CD14-positive monocyte (primary cell): ENCODE results near the gene LAMB1. TPM values are rescaled to one million over a fixed set of nuclear protein-coding genes. Genes with fewer than 3 reads are reported as not detected.

Source experiments
- DNase-seq, 3 donors: peaks; one replicate each; pipeline ENCODE4 v3.0.0-alpha.2; 2011 to 2022
- H2AFZ ChIP-seq: 2 replicates; pipeline ENCODE4 v1.6.0; 2012; ENCODE audit warnings: mild to moderate bottlenecking, low read depth, low read length, inconsistent platforms; ENCODE audit not compliant: insufficient read depth, poor library complexity, severe bottlenecking
- H3K27ac ChIP-seq, 2 donors: 1 replicate in 1 of 2; 2 replicates in 1 of 2; pipeline ENCODE4 v1.5.1; 2012 to 2013; ENCODE audit warnings: low read length in 2 of 2, control low read depth in 1 of 2, inconsistent platforms in 1 of 2, low read depth in 1 of 2, mild to moderate bottlenecking in 1 of 2
- H3K27me3 ChIP-seq, 2 donors: one replicate each; pipeline versions ENCODE4 v1.6.0 to v1.6.1; 2011 to 2013; ENCODE audit warnings: low read length in 2 of 2; ENCODE audit not compliant: control insufficient read depth in 2 of 2, insufficient read depth in 2 of 2
- H3K36me3 ChIP-seq, 2 donors: replicated peaks in 1 of 2; 1 replicate in 1 of 2; 2 replicates in 1 of 2; pipeline versions ENCODE4 v1.5.1 to v1.6.1; 2012 to 2013; ENCODE audit warnings: low read length in 2 of 2, control low read depth in 1 of 2, inconsistent platforms in 1 of 2, mild to moderate bottlenecking in 1 of 2; ENCODE audit not compliant: insufficient read depth in 2 of 2, control insufficient read depth in 1 of 2
- H3K4me1 ChIP-seq, 2 donors: 1 replicate in 1 of 2; 2 replicates in 1 of 2; pipeline versions ENCODE4 v1.5.1 to v1.6.1; 2012 to 2013; ENCODE audit warnings: low read length in 2 of 2, control low read depth in 1 of 2, inconsistent platforms in 1 of 2, mild to moderate bottlenecking in 1 of 2, moderate library complexity in 1 of 2; ENCODE audit not compliant: insufficient read depth in 2 of 2, control insufficient read depth in 1 of 2
- H3K4me2 ChIP-seq: replicated peaks from 2 replicates; pipeline ENCODE3; 2012; ENCODE audit warnings: low read length, moderate library complexity, mild to moderate bottlenecking; ENCODE audit not compliant: poor library complexity, severe bottlenecking; ENCODE audit errors: extremely low read depth
- H3K4me3 ChIP-seq, 3 experiments: fragments of 200-600 bp in 1 of 3; sonication (generic) in 1 of 3; replicated peaks in 1 of 3; 1 replicate in 2 of 3; 2 replicates in 1 of 3; pipeline ENCODE4 v1.5.1; 2011 to 2013; ENCODE audit warnings: low read length in 3 of 3, mild to moderate bottlenecking in 3 of 3, control low read depth in 2 of 3, low read depth in 2 of 3, inconsistent platforms in 1 of 3, moderate library complexity in 1 of 3
- H3K79me2 ChIP-seq: 2 replicates; pipeline ENCODE4 v1.6.0; 2012; ENCODE audit warnings: mild to moderate bottlenecking, control low read depth, inconsistent platforms, low read length, moderate library complexity; ENCODE audit not compliant: insufficient read depth
- H3K9ac ChIP-seq: 2 replicates; pipeline ENCODE4 v1.6.0; 2017; ENCODE audit warnings: low read length, mild to moderate bottlenecking; ENCODE audit not compliant: insufficient read depth, poor library complexity, severe bottlenecking
- H3K9me3 ChIP-seq, 2 donors: replicated peaks in 1 of 2; 1 replicate in 1 of 2; 2 replicates in 1 of 2; pipeline versions ENCODE4 v1.5.1 to v1.6.1; 2012 to 2013; ENCODE audit warnings: low read length in 2 of 2, control low read depth in 1 of 2; ENCODE audit not compliant: control insufficient read depth in 1 of 2, insufficient read depth in 1 of 2
- H4K20me1 ChIP-seq: 2 replicates; pipeline ENCODE4 v1.6.0; 2012; ENCODE audit warnings: mild to moderate bottlenecking, low read length, control low read depth, moderate library complexity; ENCODE audit not compliant: insufficient read depth
- H3K27ac Mint-ChIP-seq, 7 donors: one replicate each; pipeline ENCODE4 v1.8.0; 2020; ENCODE audit warnings: mild to moderate bottlenecking in 7 of 7, mixed read lengths in 7 of 7, moderate library complexity in 6 of 7, inconsistent platforms in 2 of 7
- H3K27me3 Mint-ChIP-seq, 3 donors: one replicate each; pipeline ENCODE4 v1.8.0; 2021 to 2022; ENCODE audit warnings: low read depth in 3 of 3, mild to moderate bottlenecking in 3 of 3, mixed read lengths in 3 of 3, moderate library complexity in 3 of 3, inconsistent platforms in 1 of 3
- H3K36me3 Mint-ChIP-seq, 2 donors: one replicate each; pipeline ENCODE4 v1.8.0; 2020; ENCODE audit warnings: mixed read lengths in 2 of 2, inconsistent platforms in 1 of 2, mild to moderate bottlenecking in 1 of 2
- H3K4me1 Mint-ChIP-seq: one replicate; pipeline ENCODE4 v1.8.0; 2020; ENCODE audit warnings: mild to moderate bottlenecking, mixed read lengths
- H3K4me3 Mint-ChIP-seq, 2 donors: one replicate each; pipeline ENCODE4 v1.8.0; 2020; ENCODE audit warnings: mild to moderate bottlenecking in 2 of 2, mixed read lengths in 2 of 2, moderate library complexity in 1 of 2
- H3K9me3 Mint-ChIP-seq, 7 donors: one replicate each; pipeline ENCODE4 v1.8.0; 2020 to 2022; ENCODE audit warnings: mixed read lengths in 7 of 7, mild to moderate bottlenecking in 6 of 7, moderate library complexity in 6 of 7, inconsistent platforms in 2 of 7
- CTCF ChIP-seq: fragments of 200-600 bp; IDR thresholded peaks from one replicate; pipeline ENCODE4 v1.8.0; 2022; ENCODE audit warnings: antibody characterized with exemption, mild to moderate bottlenecking
- WGBS: methylation state at CpG from one replicate; pipeline ENCODE4 v1.1.5; 2013; ENCODE audit warnings: missing lambda C conversion rate; ENCODE audit not compliant: insufficient coverage; 5-methylcytosine and 5-hydroxymethylcytosine counted together
- intact Hi-C, 2 donors: fragments of 100-400 bp; cut with micrococcal nuclease; formaldehyde crosslinking; loops; one replicate each; pipeline versions ENCODE4 v1.15.0 to v1.15.1; 2023
- polyA plus RNA-seq, 3 donors: library from polyadenylated mRNA; depleted of rRNA in 1 of 3; unstranded in 2 of 3; stranded (reverse) in 1 of 3; fragments of 300-500 nt in 2 of 3; fragments of >200 nt in 1 of 3; fragmentation: Illumina TruSeq in 2 of 3; gene quantifications; 1 replicate in 2 of 3; 2 replicates in 1 of 3; pipeline ENCODE4 v1.2.3, GENCODE V29; 2012 to 2021

The LAMB1 gene
- polyA plus RNA-seq, 3 donors = 0.42 TPM; not detected in 2

GRCh38 chr7:108030516-108030915 is 27.6 kb upstream of the LAMB1 start:
- WGBS = no CpG with 5 or more reads among the region's 3 CpGs

GRCh38 chr7:108029034-108029433 is 26.1 kb upstream of the LAMB1 start:
- Histone ChIP-seq H2AFZ (no peak overlapping the region), H3K36me3 (no peaks in the 10 kb centered on the region), H3K9me3 (no peaks in the 10 kb centered on the region), H4K20me1 (no peaks in the 10 kb centered on the region), H3K27ac (no peak overlapping the region), H3K79me2 (no peaks in the 10 kb centered on the region), H3K27me3 (no peaks in the 10 kb centered on the region), H3K4me3 (no peak overlapping the region), H3K4me2 (no peak overlapping the region), H3K4me1 (no peaks in the 10 kb centered on the region), H3K9ac (no peak overlapping the region)
- WGBS = no CpG with 5 or more reads among the region's 3 CpGs
- Mint-ChIP-seq H3K4me1 (peaks cover 3% of the 10 kb centered on the region), H3K27me3 (peaks cover 0 to 5% (median 0%) of the 10 kb centered on the region in 3 donors), H3K27ac (no peak overlapping the region), H3K4me3 (no peak overlapping the region), H3K9me3 (peaks cover 0 to 3% (median 0%) of the 10 kb centered on the region in 7 donors), H3K36me3 (no peaks in the 10 kb centered on the region)
- TF ChIP-seq CTCF = no peak
- intact Hi-C loops = no loop called here
- DNase-seq = no peak

More at GRCh38 chr7:108030516-108030915, 27.6 kb upstream of the LAMB1 start:
- DNase-seq = no peak
- Histone ChIP-seq H3K4me2 (no peak overlapping the region), H2AFZ (no peak overlapping the region), H3K4me1 (no peaks in the 10 kb centered on the region), H3K27ac (no peak overlapping the region), H3K9me3 (no peaks in the 10 kb centered on the region), H3K9ac (no peak overlapping the region), H3K27me3 (no peaks in the 10 kb centered on the region), H3K79me2 (no peaks in the 10 kb centered on the region), H3K4me3 (no peak overlapping the region), H4K20me1 (no peaks in the 10 kb centered on the region), H3K36me3 (no peaks in the 10 kb centered on the region)
- Mint-ChIP-seq H3K9me3 (no peaks in the 10 kb centered on the region), H3K4me1 (peaks cover 3% of the 10 kb centered on the region), H3K4me3 (no peak overlapping the region), H3K27ac (no peak overlapping the region), H3K27me3 (peaks cover 0 to 2% (median 0%) of the 10 kb centered on the region in 3 donors), H3K36me3 (no peaks in the 10 kb centered on the region)
- TF ChIP-seq CTCF = no peak
- intact Hi-C loops = no loop called here
